MM.1S (cell line): ENCODE data around the gene FBXL20.
"Not testable (repeated sequence)": the region's sequence is repeated elsewhere in the genome, so short reads cannot be mapped to it uniquely, and the experiment has no call there.

ENCODE experiments used
- DNase-seq: peaks from one replicate; pipeline ENCODE4 v3.0.0-alpha.2; 2015
- H2AFZ ChIP-seq: fragments of 300-600 bp; sonication (generic); 2 replicates; pipeline ENCODE4 v1.6.0; 2016; ENCODE audit warnings: antibody characterized with exemption, low read length
- H3F3A ChIP-seq: fragments of 300-600 bp; sonication (generic); 2 replicates; pipeline ENCODE4 v1.6.1; 2016; ENCODE audit warnings: mild to moderate bottlenecking, antibody characterized with exemption, low read length, moderate library complexity, mixed read lengths; ENCODE audit not compliant: insufficient read depth
- H3K27ac ChIP-seq: fragments of 300-600 bp; sonication (generic); 2 replicates; pipeline ENCODE4 v1.5.1; 2016; ENCODE audit warnings: mild to moderate bottlenecking, low read length
- H3K27me3 ChIP-seq: fragments of 300-600 bp; sonication (generic); replicated peaks from 2 replicates; pipeline ENCODE4 v1.6.0; 2016; ENCODE audit warnings: low read length; ENCODE audit not compliant: insufficient read depth
- H3K36me3 ChIP-seq: fragments of 300-600 bp; sonication (generic); replicated peaks from 2 replicates; pipeline ENCODE4 v1.6.1; 2016; ENCODE audit warnings: mild to moderate bottlenecking, low read length, mixed read lengths; ENCODE audit not compliant: insufficient read depth
- H3K4me1 ChIP-seq: fragments of 300-600 bp; sonication (generic); 2 replicates; pipeline ENCODE4 v1.6.1; 2016; ENCODE audit warnings: low read length, mixed read lengths
- H3K4me2 ChIP-seq: fragments of 300-600 bp; sonication (generic); 2 replicates; pipeline ENCODE4 v1.6.0; 2016; ENCODE audit warnings: low read depth, low read length
- H3K4me3 ChIP-seq: fragments of 300-600 bp; sonication (generic); 2 replicates; pipeline ENCODE4 v1.5.1; 2016; ENCODE audit warnings: low read length, mixed read lengths
- H3K79me2 ChIP-seq: fragments of 300-600 bp; sonication (generic); 2 replicates; pipeline ENCODE4 v1.6.1; 2016; ENCODE audit warnings: mixed run types, low read length, mixed read lengths
- H3K9ac ChIP-seq: fragments of 300-600 bp; sonication (generic); 2 replicates; pipeline ENCODE4 v1.6.1; 2016; ENCODE audit warnings: low read length, mixed read lengths
- H3K9me2 ChIP-seq: fragments of 300-600 bp; sonication (generic); replicated peaks from 2 replicates; pipeline ENCODE4 v1.6.1; 2016; ENCODE audit warnings: mild to moderate bottlenecking, low read length, mixed read lengths; ENCODE audit not compliant: insufficient read depth
- H3K9me3 ChIP-seq: fragments of 300-600 bp; sonication (generic); replicated peaks from 2 replicates; pipeline ENCODE4 v1.6.1; 2016; ENCODE audit warnings: mild to moderate bottlenecking, low read length, mixed read lengths; ENCODE audit not compliant: insufficient read depth
- H4K20me1 ChIP-seq: fragments of 300-600 bp; sonication (generic); 2 replicates; pipeline ENCODE4 v1.6.1; 2016; ENCODE audit warnings: mild to moderate bottlenecking, low read length, moderate library complexity, mixed read lengths; ENCODE audit not compliant: insufficient read depth
- CTCF ChIP-seq: fragments of 300-600 bp; sonication (generic); IDR thresholded peaks from 2 replicates; pipeline ENCODE4 v1.5.1; 2016; ENCODE audit warnings: antibody characterized with exemption, low read length, mixed read lengths
- EZH2 ChIP-seq: fragments of 300-600 bp; sonication (generic); optimal IDR thresholded peaks from 2 replicates; pipeline ENCODE3; 2017; ENCODE audit warnings: low read depth, mild to moderate bottlenecking, antibody characterized with exemption, low read length, mixed read lengths
- EZH2phosphoT487 ChIP-seq: fragments of 300-600 bp; sonication (generic); IDR thresholded peaks from 2 replicates; pipeline ENCODE4 v1.6.1; 2018; ENCODE audit warnings: antibody characterized with exemption, low read length

Gene FBXL20

GRCh38 chr17:39447561-39447960, 46.1 kb upstream of the FBXL20 start:
- Histone ChIP-seq H3K4me3 (no peak overlapping the region), H3K9me2 (no peaks in the 10 kb centered on the region), H3K9ac (no peak overlapping the region), H3K27me3 (no peaks in the 10 kb centered on the region), H3K27ac (no peak overlapping the region), H3F3A (peaks cover 3% of the 10 kb centered on the region; the same call in 1 of the 2 replicates), H2AFZ (no peak overlapping the region), H3K79me2 (peaks cover 59% of the 10 kb centered on the region), H3K9me3 (no peaks in the 10 kb centered on the region), H3K4me2 (no peak overlapping the region), H4K20me1 (no peaks in the 10 kb centered on the region), H3K4me1 (peaks cover 3% of the 10 kb centered on the region), H3K36me3 (peaks cover 6% of the 10 kb centered on the region; the same call in 1 of the 2 replicates)
- no peak for DNase-seq
- no peak for TF ChIP-seq EZH2
- TF ChIP-seq EZH2phosphoT487, result no peak
- no peak for TF ChIP-seq CTCF

- H3K4me3 ChIP-seq, result no peak overlapping the region
- H3K36me3 ChIP-seq, result peaks cover 9% of the 10 kb centered on the region; the same call in 1 of the 2 replicates
- H3K4me1 ChIP-seq, result no peaks in the 10 kb centered on the region
- no peaks in the 10 kb centered on the region for H4K20me1 ChIP-seq
- H3K79me2 ChIP-seq, result peaks cover 33% of the 10 kb centered on the region
- H3K27me3 ChIP-seq, result no peaks in the 10 kb centered on the region
- no peak overlapping the region for H3K4me2 ChIP-seq
- no peak overlapping the region for H3K27ac ChIP-seq
- H3K9ac ChIP-seq, result no peak overlapping the region
- TF ChIP-seq EZH2 (no peak), EZH2phosphoT487 (no peak)
- no peak for DNase-seq
- no peaks in the 10 kb centered on the region for H3K9me2 ChIP-seq
- H2AFZ ChIP-seq, result no peak overlapping the region
- no peaks in the 10 kb centered on the region for H3F3A ChIP-seq
- H3K9me3 ChIP-seq, result no peaks in the 10 kb centered on the region
Observed at GRCh38 chr17:39443326-39443725, 41.9 kb upstream of the FBXL20 start.

- not testable (repeated sequence) for H3K4me2 ChIP-seq, H3K4me3 ChIP-seq, H4K20me1 ChIP-seq, H3K79me2 ChIP-seq, H3K9ac ChIP-seq, DNase-seq, H3K27me3 ChIP-seq, H3F3A ChIP-seq, H2AFZ ChIP-seq, H3K9me3 ChIP-seq, H3K36me3 ChIP-seq, H3K9me2 ChIP-seq, H3K27ac ChIP-seq, H3K4me1 ChIP-seq
Observed at GRCh38 chr17:39439868-39440267, 38.4 kb upstream of the FBXL20 start.

- Histone ChIP-seq H3K4me2 (no peak overlapping the region), H3K27me3 (no peaks in the 10 kb centered on the region), H4K20me1 (no peaks in the 10 kb centered on the region), H3K36me3 (peaks cover 11% of the 10 kb centered on the region; the same call in 1 of the 2 replicates), H3K4me1 (no peaks in the 10 kb centered on the region), H3K4me3 (no peak overlapping the region), H2AFZ (no peak overlapping the region), H3K9me3 (no peaks in the 10 kb centered on the region), H3F3A (no peaks in the 10 kb centered on the region), H3K9ac (no peak overlapping the region), H3K27ac (no peak overlapping the region), H3K9me2 (no peaks in the 10 kb centered on the region), H3K79me2 (no peaks in the 10 kb centered on the region)
- DNase-seq, result no peak
- TF ChIP-seq EZH2 (no peak), EZH2phosphoT487 (no peak), CTCF (no peak)
Observed at GRCh38 chr17:39429600-39429999, 28.2 kb upstream of the FBXL20 start.
